ENCODE data around the gene CMSS1. TPM values are rescaled to one million over a fixed set of nuclear protein-coding genes. Genes with fewer than 3 reads are reported as not detected.

CMSS1 gene
- total and polyA plus RNA-seq, 2 of the 13 experiments (the other 11 are each of a cell fraction or from before 2014, with no cell fraction given): 6.4 to 48.7 TPM

DNA sequence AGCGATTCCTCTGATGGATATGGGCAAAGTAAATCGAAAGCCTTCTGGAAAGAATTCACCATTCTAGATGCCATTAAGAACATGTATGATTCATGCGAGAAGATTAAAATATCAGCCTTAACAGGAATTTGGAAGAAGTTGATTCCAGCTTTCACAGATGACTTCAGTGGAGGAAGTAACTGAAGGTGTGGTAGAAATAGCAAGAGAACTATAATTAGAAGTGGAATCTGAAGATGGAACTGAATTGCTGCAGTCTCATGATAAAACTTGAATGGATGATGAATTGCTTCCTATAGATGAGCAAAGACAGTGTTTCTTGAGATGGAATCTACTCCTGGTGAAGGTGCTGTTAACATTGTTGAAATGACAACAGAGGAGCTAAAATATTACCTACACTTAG lies 413.0 kb downstream of the CMSS1 start:
- BruUV-seq (replicated peaks): no TSS peak
- ChIA-PET CTCF (ENCODE audit: low intra/inter-chr PET ratio, low total read pairs) (no interaction called here), POLR2A (no interaction called here)
- no peak overlapping the region for H3K27ac ChIP-seq (ENCODE audit: extremely low read length, insufficient read depth, low read length)
- H3K4me1 ChIP-seq (ENCODE audit: insufficient read depth, low read length): peaks cover 19% of the 10 kb centered on the region
- no peaks in the 10 kb centered on the region for H3K27me3 ChIP-seq (ENCODE audit: control insufficient read depth in 1 of 2, insufficient read depth in 2 of 2, low read length in 2 of 2)
- no peak overlapping the region for H3K4me2 ChIP-seq (ENCODE audit: low read depth, low read length)
- 84% methylated on average over 3 of the region's 3 CpGs for WGBS (ENCODE audit: low lambda C conversion rate)
- H3K9me3 ChIP-seq (ENCODE audit: low read length): no peaks in the 10 kb centered on the region
- FAIRE-seq: no peak
- no peak overlapping the region for H3K9ac ChIP-seq (ENCODE audit: insufficient read depth, low read depth, low read length)
- H2AFZ ChIP-seq (ENCODE audit: low read length): no peak overlapping the region
- DNase-seq (ENCODE audit: low spot score): no peak
- intact Hi-C loops (cut with micrococcal nuclease; ENCODE audit: unreplicated experiment) (no loop called here), in situ Hi-C loops (cut with HindIII; ENCODE audit: extremely low pct_ligation_motif_present, low pct_unique_long_range_greater_than_20kb) (no loop called here)
- no peaks in the 10 kb centered on the region for H4K20me1 ChIP-seq (ENCODE audit: insufficient read depth, low read length)
- H3K4me3 ChIP-seq (replicated peaks in 1 of 3; ENCODE audit: insufficient read depth in 1 of 3, low read depth in 2 of 3, low read length in 3 of 3): no peak overlapping the region
- H3K36me3 ChIP-seq (replicated peaks in 1 of 2; ENCODE audit: control insufficient read depth in 1 of 2, insufficient read depth in 2 of 2, low read length in 2 of 2): no peaks in the 10 kb centered on the region
- H3K79me2 ChIP-seq (ENCODE audit: insufficient read depth, low read length): no peaks in the 10 kb centered on the region
- no peak for ATAC-seq
- TF ChIP-seq IRX3 (CRISPR knock-in tag; IDR thresholded peaks at IDR 0.05; ENCODE audit: borderline replicate concordance, low read depth) (no peak), PCBP2 (optimal IDR thresholded peaks at IDR 0.05; ENCODE audit: low read depth, low read length, poor library complexity, severe bottlenecking) (no peak), PRMT3 (CRISPR knock-in tag; IDR thresholded peaks at IDR 0.05; ENCODE audit: borderline replicate concordance, low read depth) (no peak), MIXL1 (CRISPR knock-in tag; IDR thresholded peaks at IDR 0.05) (no peak), ATM (IDR thresholded peaks at IDR 0.05; ENCODE audit: borderline replicate concordance) (no peak), MAFG (CRISPR knock-in tag; IDR thresholded peaks at IDR 0.05) (no peak), ZNF7 (CRISPR knock-in tag; IDR thresholded peaks at IDR 0.05) (no peak), ZNF101 (CRISPR knock-in tag; IDR thresholded peaks at IDR 0.05; ENCODE audit: borderline replicate concordance, low read depth) (no peak), ZNF263 (CRISPR knock-in tag; IDR thresholded peaks at IDR 0.05) (no peak), GATA4 (IDR thresholded peaks at IDR 0.05; ENCODE audit: borderline replicate concordance, low read depth) (no peak), ZBTB3 (CRISPR knock-in tag; IDR thresholded peaks at IDR 0.05; ENCODE audit: borderline replicate concordance, low read depth) (no peak), RFXANK (CRISPR knock-in tag; IDR thresholded peaks at IDR 0.05) (no peak), TAF1 (CRISPR knock-in tag; IDR thresholded peaks at IDR 0.05) (no peak), SOX6 (IDR thresholded peaks at IDR 0.05) (no peak), SOX6 (CRISPR knock-in tag; IDR thresholded peaks at IDR 0.05) (no peak)
- TF ChIP-seq, protein P1, sequence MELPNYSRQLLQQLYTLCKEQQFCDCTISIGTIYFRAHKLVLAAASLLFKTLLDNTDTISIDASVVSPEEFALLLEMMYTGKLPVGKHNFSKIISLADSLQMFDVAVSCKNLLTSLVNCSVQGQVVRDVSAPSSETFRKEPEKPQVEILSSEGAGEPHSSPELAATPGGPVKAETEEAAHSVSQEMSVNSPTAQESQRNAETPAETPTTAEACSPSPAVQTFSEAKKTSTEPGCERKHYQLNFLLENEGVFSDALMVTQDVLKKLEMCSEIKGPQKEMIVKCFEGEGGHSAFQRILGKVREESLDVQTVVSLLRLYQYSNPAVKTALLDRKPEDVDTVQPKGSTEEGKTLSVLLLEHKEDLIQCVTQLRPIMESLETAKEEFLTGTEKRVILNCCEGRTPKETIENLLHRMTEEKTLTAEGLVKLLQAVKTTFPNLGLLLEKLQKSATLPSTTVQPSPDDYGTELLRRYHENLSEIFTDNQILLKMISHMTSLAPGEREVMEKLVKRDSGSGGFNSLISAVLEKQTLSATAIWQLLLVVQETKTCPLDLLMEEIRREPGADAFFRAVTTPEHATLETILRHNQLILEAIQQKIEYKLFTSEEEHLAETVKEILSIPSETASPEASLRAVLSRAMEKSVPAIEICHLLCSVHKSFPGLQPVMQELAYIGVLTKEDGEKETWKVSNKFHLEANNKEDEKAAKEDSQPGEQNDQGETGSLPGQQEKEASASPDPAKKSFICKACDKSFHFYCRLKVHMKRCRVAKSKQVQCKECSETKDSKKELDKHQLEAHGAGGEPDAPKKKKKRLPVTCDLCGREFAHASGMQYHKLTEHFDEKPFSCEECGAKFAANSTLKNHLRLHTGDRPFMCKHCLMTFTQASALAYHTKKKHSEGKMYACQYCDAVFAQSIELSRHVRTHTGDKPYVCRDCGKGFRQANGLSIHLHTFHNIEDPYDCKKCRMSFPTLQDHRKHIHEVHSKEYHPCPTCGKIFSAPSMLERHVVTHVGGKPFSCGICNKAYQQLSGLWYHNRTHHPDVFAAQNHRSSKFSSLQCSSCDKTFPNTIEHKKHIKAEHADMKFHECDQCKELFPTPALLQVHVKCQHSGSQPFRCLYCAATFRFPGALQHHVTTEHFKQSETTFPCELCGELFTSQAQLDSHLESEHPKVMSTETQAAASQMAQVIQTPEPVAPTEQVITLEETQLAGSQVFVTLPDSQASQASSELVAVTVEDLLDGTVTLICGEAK (IDR thresholded peaks at IDR 0.05): no peak
- TF ChIP-seq, protein P1 (CRISPR knock-in tag; IDR thresholded peaks at IDR 0.05): no peak
- TF ChIP-seq, protein P2, sequence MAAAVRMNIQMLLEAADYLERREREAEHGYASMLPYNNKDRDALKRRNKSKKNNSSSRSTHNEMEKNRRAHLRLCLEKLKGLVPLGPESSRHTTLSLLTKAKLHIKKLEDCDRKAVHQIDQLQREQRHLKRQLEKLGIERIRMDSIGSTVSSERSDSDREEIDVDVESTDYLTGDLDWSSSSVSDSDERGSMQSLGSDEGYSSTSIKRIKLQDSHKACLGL (CRISPR knock-in tag; IDR thresholded peaks at IDR 0.05): no peak
- TF ChIP-seq, protein P3, sequence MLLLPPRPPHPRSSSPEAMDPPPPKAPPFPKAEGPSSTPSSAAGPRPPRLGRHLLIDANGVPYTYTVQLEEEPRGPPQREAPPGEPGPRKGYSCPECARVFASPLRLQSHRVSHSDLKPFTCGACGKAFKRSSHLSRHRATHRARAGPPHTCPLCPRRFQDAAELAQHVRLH (CRISPR knock-in tag; IDR thresholded peaks at IDR 0.05; ENCODE audit: borderline replicate concordance, low read depth): no peak

Data from HepG2 (cell line).